HG03175 (cell line): ENCODE data around the gene EVI2A.
"Not testable (repeated sequence)": the region's sequence is repeated elsewhere in the genome, so short reads cannot be mapped to it uniquely, and the experiment has no call there.

Experiments
- ATAC-seq: cut with Tn5 transposase; IDR thresholded peaks from one replicate; pipeline ENCODE4 v1.9.1; 2021; ENCODE audit warnings: mild to moderate bottlenecking, moderate library complexity; ENCODE audit not compliant: unreplicated experiment

Gene EVI2A

GRCh38 chr17:31313982-31314781 is 7.2 kb downstream of the EVI2A start, which contains the start of gene EVI2B:
Gene EVI2B, minus strand, starts transcription at chr17:31314054. Its CDS starts 8,445 bp downstream, at chr17:31305609.
- peak; percentile 34 for ATAC-seq

- ATAC-seq = not testable (repeated sequence)
Measured at GRCh38 chr17:31312223-31312622, 9.2 kb downstream of the EVI2A start.

GRCh38 chr17:31311526-31311925 is 9.9 kb downstream of the EVI2A start:
- no peak for ATAC-seq

GRCh38 chr17:31310886-31311285 is 10.5 kb downstream of the EVI2A start:
- no peak for ATAC-seq

- ATAC-seq = no peak
Measured at GRCh38 chr17:31310260-31310659, 11.2 kb downstream of the EVI2A start.

GRCh38 chr17:31309556-31309955 is 11.9 kb downstream of the EVI2A start:
- ATAC-seq = no peak

- ATAC-seq = no peak
Measured at GRCh38 chr17:31308372-31309334, 12.8 kb downstream of the EVI2A start.

GRCh38 chr17:31307640-31308039 is 13.8 kb downstream of the EVI2A start:
- ATAC-seq = no peak

- ATAC-seq = no peak
Measured at GRCh38 chr17:31299624-31300023, 21.8 kb downstream of the EVI2A start.

GRCh38 chr17:31297090-31297489 is 24.3 kb downstream of the EVI2A start, which contains the start of gene OMG:
Gene OMG, minus strand, starts transcription at chr17:31297239. Its CDS starts 908 bp downstream, at chr17:31296331.
- no peak for ATAC-seq

GRCh38 chr17:31296142-31296541 is 25.3 kb downstream of the EVI2A start:
- no peak for ATAC-seq

- ATAC-seq = no peak
Measured at GRCh38 chr17:31295489-31295871, 25.9 kb downstream of the EVI2A start.

GRCh38 chr17:31294820-31295488 is 26.5 kb downstream of the EVI2A start:
- no peak for ATAC-seq

GRCh38 chr17:31294231-31294630 is 27.2 kb downstream of the EVI2A start:
- no peak for ATAC-seq

GRCh38 chr17:31293581-31293980 is 27.8 kb downstream of the EVI2A start:
- no peak for ATAC-seq

GRCh38 chr17:31291820-31292219 is 29.6 kb downstream of the EVI2A start:
- ATAC-seq = no peak

GRCh38 chr17:31289790-31290189 is 31.6 kb downstream of the EVI2A start:
- ATAC-seq = no peak

- ATAC-seq = not testable (repeated sequence)
Measured at GRCh38 chr17:31287932-31288331, 33.5 kb downstream of the EVI2A start.

GRCh38 chr17:31286587-31286986 is 34.8 kb downstream of the EVI2A start:
- no peak for ATAC-seq

- ATAC-seq = no peak
Measured at GRCh38 chr17:31283841-31284240, 37.6 kb downstream of the EVI2A start.

- ATAC-seq = no peak
Measured at GRCh38 chr17:31281061-31281460, 40.4 kb downstream of the EVI2A start.
